GM19438 (cell line): ENCODE measurements around the gene WRAP73.
A peak's percentile ranks its signal among the peaks of the same experiment; 100 is the strongest.

Experiments
- ATAC-seq: cut with Tn5 transposase; IDR thresholded peaks from one replicate; pipeline ENCODE4 v1.9.1; 2021; ENCODE audit warnings: low read depth; ENCODE audit not compliant: unreplicated experiment

Gene WRAP73

GRCh38 chr1:3669971-3670431 is 20.1 kb upstream of the WRAP73 start:
- no peak for ATAC-seq

GRCh38 chr1:3669421-3669821 is 19.5 kb upstream of the WRAP73 start:
- no peak for ATAC-seq

DNA sequence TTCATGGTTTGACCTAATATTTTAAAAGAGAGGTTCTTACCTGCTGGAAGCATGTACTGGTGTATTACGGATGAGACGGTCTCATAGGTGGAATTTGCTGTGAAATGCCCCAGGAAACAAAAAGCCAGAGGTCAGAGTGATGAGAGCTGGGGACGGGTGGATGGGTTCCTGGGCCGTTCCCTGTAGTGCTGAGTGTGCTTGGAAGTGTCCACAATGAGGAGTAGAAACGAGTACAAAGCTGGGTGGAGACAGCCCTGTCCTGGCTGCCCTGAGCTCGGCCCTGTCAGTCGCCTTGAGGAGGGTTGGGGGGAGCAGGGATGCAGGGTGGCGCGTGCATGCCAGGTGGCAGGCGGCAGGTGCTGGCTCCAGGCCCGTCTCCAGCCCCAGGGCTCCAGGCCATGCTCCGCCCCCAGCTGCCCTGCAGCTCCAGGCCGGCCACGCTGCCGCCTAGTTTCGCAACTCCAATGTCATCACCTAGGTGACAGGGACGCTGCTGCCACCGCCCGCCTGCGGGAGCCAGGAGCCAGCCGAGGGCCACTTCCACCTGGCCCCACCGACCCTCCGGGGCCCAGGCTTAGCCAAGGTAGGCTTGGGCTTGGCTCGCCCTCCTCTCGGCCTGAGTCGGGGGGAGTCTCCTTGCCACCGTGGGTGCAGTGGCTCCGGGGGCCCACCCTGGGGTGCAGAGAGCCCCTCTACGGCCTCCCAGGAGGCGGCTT is 18.8 kb upstream of the WRAP73 start:
- no peak for ATAC-seq

GRCh38 chr1:3668148-3668547 is 18.2 kb upstream of the WRAP73 start:
- no peak for ATAC-seq

DNA sequence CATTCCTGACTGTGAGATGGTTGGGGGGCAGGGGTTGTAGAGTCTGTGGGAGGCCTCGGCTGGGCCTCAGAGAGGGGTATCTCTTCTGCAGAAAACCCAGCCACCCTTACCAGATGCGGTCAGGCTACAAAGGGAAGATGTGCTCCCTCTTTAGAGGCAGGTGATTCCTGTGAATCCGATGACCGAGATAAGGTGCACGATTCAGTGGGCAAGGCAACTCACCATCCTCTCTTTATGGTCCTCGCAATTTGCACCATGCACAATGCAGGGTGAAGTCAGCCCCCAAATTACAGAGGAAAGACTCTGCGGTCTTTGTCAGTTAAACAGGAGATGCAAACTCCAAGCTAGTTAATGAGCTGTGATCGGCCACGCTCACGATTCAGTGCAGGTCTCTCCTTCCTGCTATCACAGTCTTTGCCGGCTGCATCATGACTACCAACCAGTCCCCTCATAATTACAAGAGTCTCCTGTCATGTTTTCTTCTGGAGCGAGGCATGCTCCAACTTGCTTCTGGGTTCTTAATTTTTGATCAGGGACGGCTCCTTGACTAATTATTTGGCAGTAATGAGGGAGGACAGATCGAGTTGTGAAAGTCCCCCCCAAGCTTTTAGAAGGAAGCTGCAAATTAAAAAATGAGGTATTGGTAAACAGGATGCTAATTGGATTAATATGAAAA is 14.9 kb upstream of the WRAP73 start:
- no peak for ATAC-seq

DNA sequence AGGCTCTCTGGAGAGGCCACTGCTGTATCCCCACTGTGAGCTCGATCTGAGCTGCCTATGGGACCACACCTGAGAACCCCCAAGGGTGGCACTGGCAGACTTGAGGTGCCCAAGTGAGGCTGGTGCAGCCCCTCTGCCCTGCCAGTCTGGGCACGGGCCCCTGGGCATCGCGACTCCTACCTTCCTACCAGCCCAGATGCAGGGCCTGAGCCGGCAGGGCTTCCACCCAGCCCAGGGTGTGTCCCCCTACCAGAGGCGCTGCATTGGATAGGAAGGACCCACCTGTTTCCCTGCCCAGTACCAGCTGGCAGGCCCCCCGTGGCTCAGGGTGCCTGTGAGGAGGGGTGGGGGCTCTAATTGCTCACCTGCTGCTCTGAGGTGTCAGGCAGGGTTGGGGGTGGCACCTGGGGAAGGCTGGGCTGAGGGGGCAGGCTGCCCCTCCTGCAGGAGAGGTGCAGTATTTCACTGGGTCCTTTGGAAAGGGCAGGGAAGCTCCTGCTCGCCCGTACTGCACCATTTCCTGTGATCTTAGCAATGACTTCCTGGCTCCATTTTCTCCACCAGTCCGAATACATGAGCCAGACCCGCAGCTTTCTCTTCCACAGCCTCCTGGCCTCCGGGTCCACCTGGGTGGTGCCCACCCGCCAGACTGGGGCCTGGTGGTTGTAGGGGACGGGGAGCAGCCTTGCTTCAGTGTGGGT is 14.2 kb upstream of the WRAP73 start:
- no peak for ATAC-seq

DNA sequence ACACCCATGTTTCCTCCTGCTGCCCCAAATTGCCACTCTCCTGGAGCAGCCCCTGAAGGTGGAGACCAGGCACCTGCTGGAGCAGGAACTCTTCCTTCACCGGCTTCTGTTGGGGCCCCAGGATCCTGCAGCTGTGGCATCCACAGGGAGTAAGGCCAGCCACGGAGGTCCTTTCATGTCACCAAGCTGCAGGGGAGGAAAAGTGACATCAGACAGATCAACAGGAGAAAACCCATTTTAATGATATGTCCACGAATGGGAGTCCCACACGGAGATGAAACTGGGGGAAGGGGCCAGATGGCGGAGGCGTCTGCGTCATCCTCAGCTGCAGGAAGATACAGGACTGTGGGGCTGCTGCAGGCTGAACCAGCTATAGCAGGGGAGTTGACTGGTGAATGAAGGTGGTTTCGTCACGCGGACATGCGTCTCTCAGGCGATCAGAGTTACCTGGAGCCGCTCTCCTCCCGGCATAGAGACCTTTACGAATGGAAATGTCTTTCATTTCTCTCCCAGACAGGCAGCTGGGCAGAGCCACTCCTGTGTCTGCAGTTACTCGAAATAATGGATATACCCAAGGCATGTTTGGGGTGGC is 12.3 kb upstream of the WRAP73 start:
- ATAC-seq = no peak

DNA sequence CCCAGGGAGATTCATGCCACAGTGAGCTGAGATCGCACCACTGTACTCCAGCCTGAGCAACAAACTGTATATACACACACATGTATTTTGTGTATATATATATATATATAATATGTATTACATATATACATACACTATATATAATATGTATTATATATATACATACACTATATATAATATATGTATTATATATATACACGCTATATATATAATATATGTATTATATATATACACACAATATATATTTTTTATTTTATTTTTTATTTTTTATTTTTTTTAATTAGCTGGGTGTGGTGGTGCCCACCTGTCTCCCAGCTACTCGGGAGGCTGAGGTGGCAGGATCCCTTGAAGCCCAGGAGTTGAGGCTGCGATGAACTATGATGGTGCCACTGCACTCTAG is 11.7 kb upstream of the WRAP73 start:
- ATAC-seq = no peak

- ATAC-seq = no peak
Measured at GRCh38 chr1:3660704-3661103, 10.8 kb upstream of the WRAP73 start.

- no peak for ATAC-seq
Measured at GRCh38 chr1:3659093-3659492, 9.2 kb upstream of the WRAP73 start.

- no peak for ATAC-seq
Measured at GRCh38 chr1:3658231-3658615, 8.3 kb upstream of the WRAP73 start.

DNA sequence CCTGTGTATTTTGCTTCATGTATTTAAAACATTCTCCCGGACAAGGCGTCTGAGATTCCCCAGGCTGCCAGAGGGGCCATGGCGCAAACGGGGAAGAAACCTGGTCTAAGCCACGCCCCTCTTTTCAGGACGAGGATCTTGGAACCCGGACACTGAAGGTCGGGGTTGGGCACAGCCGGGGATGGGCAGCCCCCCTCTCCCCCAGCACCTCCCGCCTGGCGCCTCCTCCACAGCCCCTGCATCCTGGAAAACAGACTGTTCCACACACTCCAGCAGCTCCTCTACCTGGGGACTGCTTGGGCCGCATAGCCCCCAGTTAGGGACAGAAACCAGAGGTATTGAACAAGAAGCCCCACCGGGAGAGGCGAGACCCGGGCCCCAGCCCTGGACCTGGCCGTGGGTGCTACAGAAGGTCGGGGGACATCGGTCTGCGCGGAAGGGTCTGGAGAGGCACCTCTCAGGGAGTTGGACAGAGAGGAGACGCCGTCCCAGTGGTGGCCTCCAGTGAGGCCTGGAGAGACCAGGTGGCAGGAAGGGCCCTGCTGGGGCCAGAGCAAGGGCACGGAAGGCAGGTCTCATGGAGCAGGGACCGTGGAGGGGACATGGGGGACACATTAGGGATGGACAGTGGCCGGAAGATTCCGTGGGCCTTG is 7.8 kb upstream of the WRAP73 start:
- no peak for ATAC-seq

GRCh38 chr1:3657096-3657475 is 7.2 kb upstream of the WRAP73 start:
- no peak for ATAC-seq

DNA sequence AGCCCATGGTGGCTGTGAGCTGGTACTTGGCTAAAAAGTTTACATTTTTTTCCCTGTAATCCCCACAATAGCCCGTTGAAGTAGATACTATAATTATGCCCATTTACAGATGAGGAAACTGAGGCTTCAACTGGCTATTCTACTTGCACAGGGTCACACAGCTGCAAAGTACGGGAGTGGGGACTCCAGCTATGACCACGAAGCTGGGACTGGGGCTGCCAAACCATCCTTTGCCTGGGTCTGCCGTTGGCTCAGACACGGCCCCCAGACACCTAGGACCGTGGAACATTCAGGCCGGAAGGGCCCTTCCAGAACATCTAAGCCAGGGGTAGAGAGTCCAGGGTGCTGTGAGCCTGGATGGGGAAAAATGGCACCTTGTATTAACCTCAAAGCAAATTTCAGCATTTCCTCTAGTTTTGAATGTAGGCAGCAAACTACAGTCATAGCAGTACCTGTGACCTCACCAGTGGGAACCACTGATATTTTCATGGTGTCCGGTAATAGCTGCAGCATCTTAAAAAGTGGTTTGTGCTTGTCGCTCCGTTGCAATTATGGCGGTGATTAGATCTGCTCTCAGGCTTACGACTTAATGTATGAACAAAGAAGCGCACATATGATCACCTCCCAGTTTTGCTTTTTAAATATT is 6.7 kb upstream of the WRAP73 start:
- ATAC-seq = peak; percentile 40

DNA sequence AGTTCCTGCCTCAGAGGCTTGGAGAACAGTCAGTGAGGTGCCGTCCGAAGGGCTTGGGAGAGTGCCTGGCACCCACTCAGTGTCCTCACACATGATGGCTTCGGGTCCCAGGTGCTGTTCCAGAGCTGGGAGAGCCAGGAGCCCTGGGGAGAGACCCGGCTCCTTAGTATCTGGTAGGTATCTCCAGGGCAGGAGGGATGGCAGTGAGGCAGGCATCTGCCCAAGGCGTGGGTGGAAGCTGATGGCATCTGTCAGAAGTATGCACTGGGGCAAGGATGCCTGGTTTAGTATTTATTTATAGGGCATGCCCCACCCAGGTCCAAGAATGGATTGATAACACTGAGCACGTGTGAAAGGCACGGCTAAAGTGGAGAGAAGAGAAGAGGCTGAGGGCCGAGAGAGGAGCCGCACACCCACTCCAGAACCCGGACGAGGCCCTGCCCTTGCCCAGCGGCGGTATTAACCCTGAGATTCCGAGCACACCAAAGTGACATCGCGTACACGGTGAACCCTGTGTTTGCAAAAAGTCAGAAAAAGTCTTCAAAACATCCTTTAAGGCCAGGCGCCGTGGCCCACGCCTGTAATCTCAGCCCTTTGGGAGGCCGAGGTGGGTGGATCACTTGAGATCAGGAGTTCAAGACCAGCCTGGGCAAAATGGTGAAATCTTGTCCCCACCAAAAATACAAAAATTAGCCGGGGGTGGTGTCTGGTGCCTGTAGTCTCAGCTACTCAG is 4.8 kb upstream of the WRAP73 start:
- no peak for ATAC-seq

- no peak for ATAC-seq
Measured at GRCh38 chr1:3653286-3653618, 3.3 kb upstream of the WRAP73 start.

GRCh38 chr1:3652548-3653285 is 2.8 kb upstream of the WRAP73 start:
- ATAC-seq = no peak

DNA sequence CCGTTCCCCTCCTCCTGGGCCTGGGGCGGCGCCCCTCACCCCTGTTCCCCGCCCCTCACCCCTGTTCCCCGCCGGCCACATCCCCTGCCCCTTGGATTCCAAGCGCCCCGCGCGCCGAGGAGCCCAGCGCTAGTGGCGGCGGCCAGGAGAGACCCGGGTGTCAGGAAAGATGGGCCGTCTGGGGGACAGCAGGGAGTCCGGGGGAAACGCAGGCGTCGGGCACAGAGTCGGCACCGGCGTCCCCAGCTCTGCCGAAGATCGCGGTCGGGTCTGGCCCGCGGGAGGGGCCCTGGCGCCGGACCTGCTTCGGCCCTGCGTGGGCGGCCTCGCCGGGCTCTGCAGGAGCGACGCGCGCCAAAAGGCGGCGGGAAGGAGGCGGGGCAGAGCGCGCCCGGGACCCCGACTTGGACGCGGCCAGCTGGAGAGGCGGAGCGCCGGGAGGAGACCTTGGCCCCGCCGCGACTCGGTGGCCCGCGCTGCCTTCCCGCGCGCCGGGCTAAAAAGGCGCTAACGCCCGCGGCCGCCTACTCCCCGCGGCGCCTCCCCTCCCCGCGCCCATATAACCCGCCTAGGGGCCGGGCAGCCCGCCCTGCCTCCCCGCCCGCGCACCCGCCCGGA is 2.1 kb upstream of the WRAP73 start, which contains the start of gene TP73:
Gene TP73, plus strand, starts transcription at position 587 of the 618 bp plus-strand sequence. CDS start 29,850 bp downstream, outside the sequence.
- ATAC-seq = no peak
